OCI-LY3 (cell line): Measurements from ENCODE around the gene EYS.
"Not testable (repeated sequence)": the region's sequence is repeated elsewhere in the genome, so short reads cannot be mapped to it uniquely, and the experiment has no call there.

ENCODE experiments used
- H2AFZ ChIP-seq: fragments of 200-600, 300-600 bp; shearing (Covaris generic); 2 replicates; pipeline ENCODE4 v1.6.0; 2014; ENCODE audit warnings: antibody characterized with exemption, low read depth, low read length
- H3K27ac ChIP-seq: fragments of 200-600, 300-600 bp; sonication (generic); 2 replicates; pipeline ENCODE4 v1.5.1; 2014; ENCODE audit warnings: mild to moderate bottlenecking, low read length, moderate library complexity, mixed read lengths
- H3K27me3 ChIP-seq: fragments of 200-600, 300-600 bp; sonication (generic); 2 replicates; pipeline ENCODE4 v1.6.1; 2014; ENCODE audit warnings: low read depth, low read length, mixed read lengths
- H3K36me3 ChIP-seq: fragments of 200-600, 300-600 bp; sonication (generic); replicated peaks from 2 replicates; pipeline ENCODE3; 2014; ENCODE audit warnings: low read depth, low read length, mixed read lengths
- H3K4me1 ChIP-seq: fragments of 300-600, 200-600 bp; sonication (generic); 2 replicates; pipeline ENCODE4 v1.6.1; 2014; ENCODE audit warnings: low read length, mixed read lengths
- H3K4me2 ChIP-seq: fragments of 200-600, 300-600 bp; sonication (generic); 2 replicates; pipeline ENCODE4 v1.6.1; 2014; ENCODE audit warnings: low read length, mixed read lengths
- H3K4me3 ChIP-seq: fragments of 300-600, 200-600 bp; sonication (generic); 2 replicates; pipeline ENCODE4 v1.5.1; 2014; ENCODE audit warnings: antibody characterized with exemption, mild to moderate bottlenecking, low read length, moderate library complexity
- H3K79me2 ChIP-seq: fragments of 300-600, 200-600 bp; shearing (Covaris generic); 2 replicates; pipeline ENCODE4 v1.6.1; 2014; ENCODE audit warnings: mild to moderate bottlenecking, low read length, mixed read lengths
- H3K9ac ChIP-seq: fragments of 300-600, 200-600 bp; shearing (Covaris generic); 2 replicates; pipeline ENCODE4 v1.6.0; 2014; ENCODE audit warnings: mild to moderate bottlenecking, low read length, moderate library complexity
- H3K9me3 ChIP-seq: fragments of 200-600, 300-600 bp; shearing (Covaris generic); 2 replicates; pipeline ENCODE4 v1.6.1; 2014; ENCODE audit warnings: low read length, mixed read lengths; ENCODE audit not compliant: insufficient read depth
- H4K20me1 ChIP-seq: fragments of 200-600, 300-600 bp; sonication (generic); 2 replicates; pipeline ENCODE4 v1.6.1; 2016; ENCODE audit warnings: low read length, mixed read lengths; ENCODE audit not compliant: insufficient read depth
- EZH2phosphoT487 ChIP-seq: fragments of 200-600 bp; shearing (Covaris generic); IDR thresholded peaks from 2 replicates; pipeline ENCODE4 v1.6.1; 2018; ENCODE audit warnings: antibody characterized with exemption, mixed run types, low read depth
- TF ChIP-seq, protein P1 (sequence below): fragments of 200-600, 300-600 bp; sonication (generic); IDR thresholded peaks from 2 replicates; pipeline ENCODE4 v1.5.1; 2014; ENCODE audit warnings: antibody characterized with exemption, low read length, low read depth

EYS gene

GRCh38 chr6:65570340-65570739 lies 136.7 kb downstream of the EYS start:
- TF ChIP-seq, protein P1, sequence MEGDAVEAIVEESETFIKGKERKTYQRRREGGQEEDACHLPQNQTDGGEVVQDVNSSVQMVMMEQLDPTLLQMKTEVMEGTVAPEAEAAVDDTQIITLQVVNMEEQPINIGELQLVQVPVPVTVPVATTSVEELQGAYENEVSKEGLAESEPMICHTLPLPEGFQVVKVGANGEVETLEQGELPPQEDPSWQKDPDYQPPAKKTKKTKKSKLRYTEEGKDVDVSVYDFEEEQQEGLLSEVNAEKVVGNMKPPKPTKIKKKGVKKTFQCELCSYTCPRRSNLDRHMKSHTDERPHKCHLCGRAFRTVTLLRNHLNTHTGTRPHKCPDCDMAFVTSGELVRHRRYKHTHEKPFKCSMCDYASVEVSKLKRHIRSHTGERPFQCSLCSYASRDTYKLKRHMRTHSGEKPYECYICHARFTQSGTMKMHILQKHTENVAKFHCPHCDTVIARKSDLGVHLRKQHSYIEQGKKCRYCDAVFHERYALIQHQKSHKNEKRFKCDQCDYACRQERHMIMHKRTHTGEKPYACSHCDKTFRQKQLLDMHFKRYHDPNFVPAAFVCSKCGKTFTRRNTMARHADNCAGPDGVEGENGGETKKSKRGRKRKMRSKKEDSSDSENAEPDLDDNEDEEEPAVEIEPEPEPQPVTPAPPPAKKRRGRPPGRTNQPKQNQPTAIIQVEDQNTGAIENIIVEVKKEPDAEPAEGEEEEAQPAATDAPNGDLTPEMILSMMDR: no peak
- no peak for TF ChIP-seq EZH2phosphoT487
- no peak overlapping the region for H3K27ac ChIP-seq
- no peaks in the 10 kb centered on the region for H3K79me2 ChIP-seq
- H3K9ac ChIP-seq: no peak overlapping the region
- H2AFZ ChIP-seq: no peak overlapping the region
- H3K9me3 ChIP-seq: 0 out of 2 replicates have a peak, but pooled peaks cover 6% of the 10 kb centered on the region
- H3K4me1 ChIP-seq: no peaks in the 10 kb centered on the region
- H3K36me3 ChIP-seq: no peaks in the 10 kb centered on the region
- no peaks in the 10 kb centered on the region for H4K20me1 ChIP-seq
- no peak overlapping the region for H3K4me3 ChIP-seq
- H3K27me3 ChIP-seq: no peaks in the 10 kb centered on the region
- H3K4me2 ChIP-seq: no peak overlapping the region

DNA sequence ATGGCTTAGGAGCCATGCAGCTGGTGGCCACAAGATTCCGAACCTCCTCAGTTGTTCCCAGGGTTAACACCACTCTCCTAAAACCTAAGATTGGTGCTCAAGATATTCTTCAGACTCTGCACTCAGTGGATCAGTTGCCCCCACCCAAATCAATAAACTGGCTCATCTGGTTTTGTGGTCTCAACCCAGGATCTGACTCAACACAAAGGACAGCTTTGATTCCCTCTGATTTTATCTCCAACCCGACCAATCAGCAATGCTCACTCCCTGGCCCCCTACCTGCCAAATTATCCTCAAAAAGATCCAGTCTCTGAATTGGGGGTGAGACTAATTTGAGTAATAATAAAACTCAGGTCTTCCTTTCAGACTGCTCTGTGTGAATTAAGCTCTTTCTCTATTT lies 137.5 kb downstream of the EYS start:
- Histone ChIP-seq H2AFZ (peak overlapping the region; percentile 46; the same call in 1 of the 2 replicates), H3K4me1 (no peaks in the 10 kb centered on the region), H3K4me2 (no peak overlapping the region), H3K9ac (no peak overlapping the region), H3K9me3 (0 out of 2 replicates have a peak, but pooled peaks cover 6% of the 10 kb centered on the region), H3K79me2 (no peaks in the 10 kb centered on the region), H3K27me3 (no peaks in the 10 kb centered on the region), H4K20me1 (no peaks in the 10 kb centered on the region), H3K27ac (no peak overlapping the region), H3K4me3 (no peak overlapping the region), H3K36me3 (no peaks in the 10 kb centered on the region)
- TF ChIP-seq EZH2phosphoT487: no peak
- TF ChIP-seq, protein P1: no peak

DNA sequence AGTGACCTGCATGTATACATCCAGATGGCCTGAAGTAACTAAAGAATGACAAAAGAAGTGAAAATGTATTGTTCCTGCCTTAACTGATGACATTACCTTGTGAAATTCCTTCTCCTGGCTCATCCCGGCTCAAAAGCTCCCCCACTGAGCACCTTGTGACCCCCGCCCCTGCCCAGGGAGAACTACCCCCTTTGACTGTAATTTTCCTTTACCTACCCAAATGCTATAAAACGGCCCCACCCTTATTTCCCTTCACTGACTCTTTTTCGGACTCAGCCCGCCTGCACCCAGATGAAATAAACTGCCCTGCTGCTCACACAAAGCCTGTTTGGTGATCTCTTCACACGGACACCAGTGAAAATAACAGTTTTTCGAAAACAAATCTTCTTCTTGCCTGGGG lies 138.0 kb downstream of the EYS start:
- H3K4me1 ChIP-seq, H3K4me3 ChIP-seq, H4K20me1 ChIP-seq, H3K36me3 ChIP-seq, H3K9me3 ChIP-seq, H3K27ac ChIP-seq, H3K79me2 ChIP-seq, H3K27me3 ChIP-seq, H3K4me2 ChIP-seq, H3K9ac ChIP-seq: not testable (repeated sequence)
- peak overlapping the region; percentile 46; the same call in 1 of the 2 replicates for H2AFZ ChIP-seq

GRCh38 chr6:65566117-65566516 lies 140.9 kb downstream of the EYS start:
- Histone ChIP-seq H3K27ac (no peak overlapping the region), H3K9ac (no peak overlapping the region), H3K79me2 (no peaks in the 10 kb centered on the region)

More at GRCh38 chr6:65566117-65566516, 140.9 kb downstream of the EYS start:
- H3K4me2 ChIP-seq: no peak overlapping the region
- no peaks in the 10 kb centered on the region for H3K4me1 ChIP-seq
- H2AFZ ChIP-seq: no peak overlapping the region
- TF ChIP-seq EZH2phosphoT487: no peak
- TF ChIP-seq, protein P1: peak; percentile 14; the same call in 1 of the 2 replicates
- no peaks in the 10 kb centered on the region for H4K20me1 ChIP-seq
- no peaks in the 10 kb centered on the region for H3K27me3 ChIP-seq
- 0 out of 2 replicates have a peak, but pooled peaks cover 6% of the 10 kb centered on the region for H3K9me3 ChIP-seq
- H3K4me3 ChIP-seq: no peak overlapping the region
- H3K36me3 ChIP-seq: no peaks in the 10 kb centered on the region
